GM18526 (cell line): Measurements from ENCODE around the gene PRELP.

Experiments
- POLR2A ChIP-seq: IDR thresholded peaks from 3 replicates; pipeline ENCODE4 v1.6.1; 2011; ENCODE audit not compliant: insufficient read length; ENCODE audit errors: extremely low read depth

PRELP gene

DNA sequence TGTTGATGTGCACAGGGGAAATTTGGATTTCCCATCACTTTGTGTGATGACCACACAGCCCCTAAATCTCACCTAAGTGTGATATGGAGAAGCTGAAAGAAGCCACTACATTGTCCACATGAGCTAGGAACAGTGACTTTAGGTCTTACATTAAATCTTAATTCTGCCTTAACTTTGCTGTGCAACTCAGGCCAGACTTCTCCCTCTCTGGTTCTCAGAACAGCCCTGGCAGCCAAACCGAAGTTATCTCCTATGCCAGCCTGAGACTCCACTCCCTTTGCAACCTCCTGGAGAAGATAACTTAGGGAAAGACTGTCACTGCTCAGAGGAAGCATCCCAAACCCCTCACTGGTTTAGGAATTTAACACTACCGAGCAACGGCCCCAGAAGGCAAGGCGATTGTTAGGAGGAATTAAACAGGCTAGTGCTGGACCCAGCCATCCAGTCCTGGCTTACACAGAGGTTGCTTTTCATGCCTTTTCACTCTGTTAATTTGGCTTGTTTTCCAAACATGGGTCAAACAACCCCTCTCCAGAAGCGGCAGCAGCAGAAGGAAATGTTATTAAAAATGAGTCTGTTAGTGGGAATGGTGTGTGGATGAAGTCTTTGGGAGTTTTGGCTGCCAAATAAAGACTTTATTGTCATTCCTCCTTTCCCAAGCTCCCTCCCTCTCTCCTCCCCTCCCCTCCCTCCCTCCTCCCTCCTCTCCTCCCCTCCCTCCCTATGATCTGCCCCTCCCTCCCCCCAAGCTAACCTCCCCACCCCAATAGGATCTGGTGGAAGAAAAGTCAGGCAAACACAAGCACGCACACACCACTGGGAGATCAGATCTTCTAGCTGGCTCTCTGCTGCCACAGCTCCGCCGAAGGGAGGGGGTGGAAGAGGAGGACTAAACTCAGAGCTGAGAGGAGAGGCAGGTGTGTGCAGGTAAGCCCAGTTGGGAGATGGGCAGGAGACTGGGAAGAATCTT is at the start of gene PRELP:
PRELP (plus strand) TSS at position 795 of the 970 bp plus-strand sequence. CDS start 7,379 bp downstream, outside the sequence.
- TF ChIP-seq POLR2A: no peak

DNA sequence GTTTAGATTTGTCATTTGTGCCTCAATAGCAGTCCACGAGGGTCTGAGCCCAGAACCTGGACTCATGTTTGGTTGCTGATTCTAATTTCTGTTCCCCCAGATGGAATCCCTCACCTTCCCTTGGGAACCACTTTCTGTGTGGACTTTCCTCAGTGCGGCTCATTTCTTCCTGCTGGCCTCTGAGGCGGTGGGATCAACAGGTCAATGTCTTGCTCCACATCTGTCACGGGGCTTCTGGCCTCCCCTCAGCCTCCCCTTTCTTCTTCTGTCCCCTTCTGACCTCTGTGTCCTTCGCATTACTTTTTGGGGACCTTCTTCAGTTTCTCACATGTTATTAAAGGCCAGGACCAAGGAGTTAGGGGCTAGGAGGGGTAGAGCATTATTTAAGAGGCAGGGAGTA is 49.2 kb upstream of the PRELP start:
- no peak for TF ChIP-seq POLR2A

DNA sequence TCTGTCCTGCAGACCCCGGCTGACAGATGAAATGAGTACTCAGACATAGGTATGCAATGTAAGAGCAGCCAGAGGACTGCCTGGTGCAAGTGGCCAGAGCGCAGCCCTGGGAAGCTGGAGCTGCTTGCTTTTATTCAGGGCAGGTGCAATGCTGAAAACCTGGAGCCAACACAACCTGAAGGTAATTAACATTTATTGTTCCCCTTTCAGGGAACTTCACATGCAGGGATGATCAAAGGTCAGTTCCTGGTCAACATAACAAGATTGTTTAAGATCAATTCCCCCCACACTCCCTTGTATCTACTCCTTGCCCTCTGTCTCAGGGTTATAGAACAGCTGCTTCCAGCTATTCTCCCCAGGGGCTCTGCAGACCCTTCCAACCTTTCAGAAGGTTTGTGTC is 48.7 kb upstream of the PRELP start:
- no peak for TF ChIP-seq POLR2A

DNA sequence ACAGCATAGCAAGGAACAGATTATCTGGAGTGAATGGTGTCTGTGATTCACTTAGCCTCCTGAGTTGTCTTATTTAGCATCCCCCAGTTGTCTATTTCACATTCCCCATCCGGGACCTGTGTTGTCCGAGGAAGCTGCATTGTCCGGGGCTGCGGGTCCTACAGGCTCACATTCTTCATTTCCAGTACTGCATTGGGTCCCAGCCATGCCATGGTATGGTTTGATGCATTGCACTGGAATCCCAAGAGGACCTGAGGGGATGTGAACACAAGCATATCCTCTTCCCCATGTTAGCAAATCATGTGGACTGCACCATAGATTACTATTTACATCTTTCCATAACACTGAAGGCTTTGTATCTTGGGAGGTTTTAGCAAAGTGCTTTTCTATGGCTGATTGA is 48.2 kb upstream of the PRELP start:
- TF ChIP-seq POLR2A: no peak

DNA sequence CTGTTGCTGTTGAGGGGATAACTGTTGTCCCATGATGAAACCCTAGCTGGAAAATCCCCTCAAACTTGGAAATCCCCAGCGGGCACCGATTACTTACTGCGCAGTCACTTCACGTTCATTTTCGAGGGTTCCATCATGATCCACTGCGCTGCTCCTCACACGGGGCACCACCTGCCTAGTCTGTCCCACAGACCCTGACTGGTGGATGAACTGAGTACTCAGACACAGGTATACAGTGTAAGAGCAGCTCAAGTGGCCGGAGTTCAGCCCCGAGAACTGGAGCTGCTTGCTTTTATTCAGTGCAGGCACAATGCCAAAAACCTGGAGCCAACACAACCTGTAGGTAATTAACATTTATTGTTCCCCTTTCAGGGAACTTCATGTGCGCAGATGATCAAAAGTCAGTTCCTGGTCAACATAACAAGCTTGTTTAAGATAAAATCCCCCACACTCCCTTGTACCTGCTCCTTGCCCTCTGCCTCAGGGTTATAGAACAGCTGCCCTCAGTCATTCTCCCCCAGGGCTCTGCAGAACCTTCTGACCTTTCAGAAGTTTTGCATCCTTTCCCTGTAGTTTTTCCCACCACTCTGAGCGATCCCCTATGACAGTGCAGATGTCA is 46.5 kb upstream of the PRELP start:
- TF ChIP-seq POLR2A: no peak

DNA sequence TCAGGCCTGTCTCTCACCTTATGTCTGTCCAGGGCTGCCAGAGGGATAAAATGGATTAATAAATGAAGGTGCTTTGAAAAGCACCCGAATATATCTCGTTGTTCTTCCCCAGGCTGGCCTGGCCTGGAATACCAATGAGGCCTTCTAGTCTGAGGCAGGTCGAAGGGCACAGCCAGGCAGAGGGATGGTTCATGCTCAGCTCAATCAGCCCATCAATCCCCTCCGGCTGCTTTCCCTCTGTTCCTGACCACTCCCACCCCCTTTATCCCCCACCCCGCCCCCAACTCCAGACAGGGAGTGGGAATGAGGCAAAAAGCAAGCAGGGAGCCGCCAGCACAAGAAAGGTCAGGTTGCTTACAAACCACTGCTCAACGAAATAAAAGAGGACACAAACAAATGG is 40.0 kb upstream of the PRELP start:
- TF ChIP-seq POLR2A: no peak

DNA sequence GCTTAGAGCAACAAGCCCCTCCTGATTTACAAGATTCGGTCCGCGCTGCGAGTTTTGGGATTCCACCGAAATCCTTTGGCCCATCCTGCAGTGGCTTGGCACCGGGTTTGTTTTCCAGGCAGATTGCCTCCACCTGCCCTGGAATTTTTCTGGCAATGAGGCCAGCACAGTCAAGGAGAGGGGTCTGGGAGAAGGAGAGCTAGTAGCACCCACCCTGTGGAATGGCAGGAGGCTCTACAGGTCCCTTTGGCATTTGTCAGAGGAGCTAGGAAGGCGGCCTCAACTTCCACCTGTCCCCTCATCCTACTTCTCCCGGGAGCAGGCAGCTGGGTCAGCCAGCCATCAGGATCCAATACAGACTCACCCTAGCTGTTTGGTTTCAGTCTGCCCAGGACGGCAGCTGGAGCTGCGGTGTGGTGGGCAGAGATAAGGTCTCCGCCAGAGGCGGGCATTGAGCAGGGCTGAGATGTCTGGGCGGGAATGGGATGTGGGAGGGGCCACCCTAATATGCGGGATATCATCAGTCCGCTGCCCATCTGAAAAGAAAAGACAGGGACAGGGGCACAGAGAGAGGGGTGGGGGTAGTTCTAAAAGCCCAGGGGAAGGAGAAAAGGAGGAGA is 37.8 kb upstream of the PRELP start:
- no peak for TF ChIP-seq POLR2A

DNA sequence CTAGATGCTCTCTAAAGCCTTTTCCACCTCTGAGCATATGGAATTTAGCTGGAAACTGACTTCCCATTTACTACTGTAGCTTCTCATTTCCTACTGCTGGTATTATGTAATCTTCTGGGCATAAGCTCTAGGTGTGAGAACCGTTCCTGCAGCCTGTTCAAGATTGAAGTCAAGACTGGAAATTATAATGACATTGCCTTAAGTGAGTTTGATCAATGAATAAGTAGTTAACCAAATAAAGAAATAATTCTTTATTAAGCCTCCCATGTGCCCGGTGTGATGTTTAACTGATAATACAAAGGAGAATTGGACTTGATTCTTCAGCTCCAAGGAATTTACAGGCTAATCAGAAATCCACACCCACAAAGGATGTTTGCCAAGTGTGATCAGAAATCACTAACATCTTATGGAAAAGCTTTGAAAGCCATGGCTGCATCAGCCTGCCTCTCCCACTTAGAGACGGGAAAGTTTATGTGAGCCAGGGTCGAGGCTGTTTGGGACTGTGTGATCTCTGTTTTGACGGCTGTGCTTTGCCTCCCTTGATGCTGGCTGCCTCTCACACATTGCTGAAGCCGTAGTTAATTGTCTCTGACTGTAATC is 36.4 kb upstream of the PRELP start:
- TF ChIP-seq POLR2A: no peak

DNA sequence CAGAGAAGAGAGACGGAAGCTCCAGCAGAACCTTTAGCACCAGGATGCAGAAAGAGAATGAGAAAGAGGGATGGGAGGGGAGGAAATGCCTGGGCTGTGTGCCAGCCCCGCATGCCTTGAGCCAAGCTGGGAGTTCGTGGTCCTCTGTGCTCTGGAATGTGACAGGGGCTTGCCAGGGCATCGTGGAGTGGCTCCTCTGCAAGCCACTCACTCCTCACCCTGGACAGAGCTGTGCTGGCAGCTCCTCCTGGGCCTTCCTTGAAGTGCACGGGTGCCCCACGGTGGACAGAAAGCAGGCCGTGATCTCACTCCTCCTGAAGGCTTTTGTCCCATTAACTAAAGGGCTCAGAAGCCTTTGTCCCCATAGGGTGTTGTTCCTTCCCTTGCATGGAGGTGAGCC is 34.8 kb upstream of the PRELP start:
- TF ChIP-seq POLR2A: no peak

DNA sequence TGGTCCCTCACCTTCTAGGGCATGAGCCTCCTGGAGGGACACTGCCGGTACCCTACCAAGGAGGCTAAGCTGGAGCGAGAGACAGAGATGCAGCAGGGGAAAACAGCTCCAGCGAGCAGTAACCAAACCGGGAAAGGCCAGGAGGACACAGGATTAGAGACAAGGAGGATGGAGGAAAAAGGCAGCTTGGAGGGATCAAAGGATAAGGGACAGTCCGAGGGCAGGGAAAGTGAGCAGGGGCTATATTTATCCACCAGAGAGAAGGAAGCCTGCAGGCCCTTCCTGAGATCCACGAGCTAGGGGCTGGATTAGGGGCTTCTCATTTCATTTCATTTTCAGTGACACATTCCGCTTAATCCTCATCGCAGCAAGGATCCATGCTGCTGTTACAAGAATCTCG is 33.8 kb upstream of the PRELP start:
- TF ChIP-seq POLR2A: no peak

DNA sequence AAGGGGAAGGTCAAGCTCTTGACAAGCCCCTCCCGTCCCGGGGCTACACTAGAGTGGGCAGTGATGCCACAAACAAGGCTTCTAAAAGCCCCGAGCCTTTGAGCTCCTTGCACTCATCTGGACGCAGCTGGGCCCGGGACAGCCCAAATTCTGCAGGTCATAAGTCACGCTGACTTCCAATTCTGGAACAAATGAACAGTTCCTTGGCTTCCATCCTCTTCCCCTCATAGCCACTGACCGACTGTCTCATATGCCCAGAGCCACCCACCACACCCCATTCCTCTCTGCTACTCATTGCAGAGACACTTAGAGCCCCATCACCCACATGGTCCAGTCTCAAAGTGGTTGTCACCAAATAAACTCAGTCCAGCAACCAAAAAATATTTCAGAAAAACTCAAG is 32.8 kb upstream of the PRELP start:
- TF ChIP-seq POLR2A: no peak

DNA sequence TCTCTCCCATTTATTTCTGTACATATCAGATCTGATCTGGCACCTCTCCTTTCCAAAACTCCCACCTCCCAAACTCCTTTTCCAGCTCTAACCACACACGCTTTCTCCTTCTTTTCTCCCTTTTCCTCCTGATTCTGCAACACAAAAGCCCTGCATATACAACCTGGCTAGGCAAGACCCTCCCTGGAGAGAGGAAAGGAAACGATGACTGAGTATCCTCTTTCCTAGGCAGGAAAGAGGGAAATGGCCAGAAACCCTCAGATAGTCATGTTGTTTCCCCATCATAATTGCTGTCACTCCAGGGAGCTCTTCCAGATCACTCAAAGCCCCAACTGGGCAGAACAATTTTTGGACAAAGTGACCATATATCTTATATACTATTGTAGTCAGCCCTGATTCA is 32.3 kb upstream of the PRELP start:
- TF ChIP-seq POLR2A: no peak

DNA sequence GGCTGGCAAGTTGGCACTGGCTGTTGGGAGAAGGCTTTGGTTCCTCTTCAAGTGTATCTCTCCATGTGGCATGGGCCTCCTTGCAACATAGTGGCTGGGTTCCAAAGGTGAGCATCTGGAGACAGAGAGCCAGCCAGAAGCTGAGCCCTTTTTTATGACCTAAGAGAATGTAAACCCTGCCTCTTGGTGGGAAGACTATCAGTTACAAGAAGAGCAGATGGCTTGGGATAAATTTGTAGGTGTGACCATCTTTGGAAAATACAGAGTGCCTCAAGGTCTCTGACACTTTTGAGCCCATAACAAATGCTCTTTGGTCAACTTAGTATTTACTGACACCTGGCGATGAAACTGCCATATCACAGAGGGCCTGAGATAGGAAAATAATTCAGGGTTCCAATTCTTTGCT is 31.4 kb upstream of the PRELP start:
- no peak for TF ChIP-seq POLR2A

DNA sequence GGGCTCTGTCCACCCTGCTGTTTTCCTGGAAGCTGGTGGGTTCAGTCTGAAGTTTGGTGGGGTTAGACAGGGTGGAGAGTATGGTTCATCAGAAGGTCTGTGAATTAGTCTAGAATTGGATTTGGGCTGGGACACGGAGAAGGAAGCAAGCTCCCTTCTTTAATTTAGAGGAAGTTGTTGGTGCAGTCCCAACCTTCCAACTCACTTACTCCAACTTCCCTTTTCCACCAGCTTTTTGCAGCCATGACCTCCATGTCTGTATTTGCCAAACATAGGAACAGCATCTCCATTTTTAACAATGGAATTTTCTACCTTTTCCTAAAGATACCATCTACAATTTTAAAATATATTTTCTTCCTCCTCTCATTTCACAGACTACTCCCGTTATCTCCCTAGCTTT is 28.5 kb upstream of the PRELP start:
- no peak for TF ChIP-seq POLR2A

DNA sequence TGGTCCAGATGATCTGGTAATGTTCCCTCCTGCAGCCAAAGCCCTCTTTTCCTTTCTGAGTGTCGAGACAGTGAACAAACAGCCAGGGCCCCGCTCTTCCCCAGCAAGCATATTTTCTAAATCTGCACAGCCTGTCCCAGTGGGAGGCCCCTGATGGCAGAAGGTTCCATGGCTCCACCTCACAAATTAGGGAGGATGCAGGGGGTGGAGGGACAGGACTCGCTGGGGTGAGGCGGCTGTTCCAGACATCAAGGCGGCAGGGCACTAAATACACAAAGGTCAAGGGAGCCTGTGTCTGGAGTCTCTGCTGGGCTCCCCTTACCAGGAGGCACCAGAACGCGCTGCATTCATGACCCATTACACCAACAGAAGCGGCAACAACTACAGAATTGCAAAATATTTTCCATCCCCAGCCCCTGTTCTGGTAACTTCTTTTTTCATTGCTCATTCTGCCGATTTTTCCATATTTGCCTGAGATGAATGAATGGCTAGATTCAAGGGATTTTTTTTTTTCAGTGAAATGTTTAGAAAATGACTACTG is 27.0 kb upstream of the PRELP start:
- no peak for TF ChIP-seq POLR2A
